Measurements from ENCODE around the gene RXRG.

Gene RXRG

GRCh38 chr1:165449131-165449530 lies 4.2 kb upstream of the RXRG start:
- DNase-seq, result no peak

GRCh38 chr1:165445388-165445787 lies 462 bp upstream of the RXRG start:
- no peak for DNase-seq

GRCh38 chr1:165443539-165444311 lies 1.2 kb downstream of the RXRG start:
- peak in 1 of 5 experiments; percentile 11 for DNase-seq

- no peak for DNase-seq
These were observed 2.3 kb downstream of the RXRG start for GRCh38 chr1:165442653-165443052.

- no peak for DNase-seq
These were observed 2.9 kb downstream of the RXRG start for GRCh38 chr1:165442053-165442452.

- no peak for DNase-seq
These were observed 3.6 kb downstream of the RXRG start for GRCh38 chr1:165441166-165441880.

- no peak for DNase-seq
These were observed 5.6 kb downstream of the RXRG start for GRCh38 chr1:165439330-165439729.

GRCh38 chr1:165436994-165437393 lies 7.9 kb downstream of the RXRG start:
- no peak for DNase-seq

- no peak for DNase-seq
These were observed 9.1 kb downstream of the RXRG start for GRCh38 chr1:165435801-165436200.

GRCh38 chr1:165434281-165434680 lies 10.6 kb downstream of the RXRG start:
- no peak for DNase-seq

- peak in 1 of 5 experiments; percentile 37 for DNase-seq
These were observed 13.8 kb downstream of the RXRG start for GRCh38 chr1:165431079-165431478.

GRCh38 chr1:165426745-165427144 lies 18.2 kb downstream of the RXRG start:
- DNase-seq, result no peak

GRCh38 chr1:165425621-165426020 lies 19.3 kb downstream of the RXRG start:
- no peak for DNase-seq

GRCh38 chr1:165424454-165425216 lies 20.3 kb downstream of the RXRG start:
- DNase-seq, result peak in 2 of 5 experiments; percentile 5 to 54

- DNase-seq, result no peak
These were observed 21.8 kb downstream of the RXRG start for GRCh38 chr1:165423136-165423535.

- DNase-seq, result no peak
These were observed 24.3 kb downstream of the RXRG start for GRCh38 chr1:165420655-165421054.

GRCh38 chr1:165419839-165420238 lies 25.1 kb downstream of the RXRG start:
- DNase-seq, result no peak

- no peak for DNase-seq
These were observed 26.7 kb downstream of the RXRG start for GRCh38 chr1:165418195-165418594.

GRCh38 chr1:165416876-165417275 lies 28.1 kb downstream of the RXRG start:
- no peak for DNase-seq

GRCh38 chr1:165415068-165415467 lies 29.9 kb downstream of the RXRG start:
- no peak for DNase-seq

GRCh38 chr1:165414620-165415019 lies 30.3 kb downstream of the RXRG start:
- DNase-seq, result no peak

GRCh38 chr1:165411396-165411795 lies 33.5 kb downstream of the RXRG start:
- DNase-seq, result no peak

GRCh38 chr1:165409657-165410358 lies 35.1 kb downstream of the RXRG start:
- no peak for DNase-seq

All from T-helper 2 cell (primary cell).